ENCODE measurements around the gene NOP56.

Gene NOP56

GRCh38 chr20:2624190-2624589 is 28.2 kb upstream of the NOP56 start:
- no peak for DNase-seq (ENCODE audit: low read depth in 1 of 2, low spot score in 1 of 2)
- H3K27me3 ChIP-seq (ENCODE audit: insufficient read depth, poor library complexity, severe bottlenecking) = no peaks in the 10 kb centered on the region
- H3K27ac ChIP-seq (replicated peaks) = no peak overlapping the region
- TF ChIP-seq, protein P1, sequence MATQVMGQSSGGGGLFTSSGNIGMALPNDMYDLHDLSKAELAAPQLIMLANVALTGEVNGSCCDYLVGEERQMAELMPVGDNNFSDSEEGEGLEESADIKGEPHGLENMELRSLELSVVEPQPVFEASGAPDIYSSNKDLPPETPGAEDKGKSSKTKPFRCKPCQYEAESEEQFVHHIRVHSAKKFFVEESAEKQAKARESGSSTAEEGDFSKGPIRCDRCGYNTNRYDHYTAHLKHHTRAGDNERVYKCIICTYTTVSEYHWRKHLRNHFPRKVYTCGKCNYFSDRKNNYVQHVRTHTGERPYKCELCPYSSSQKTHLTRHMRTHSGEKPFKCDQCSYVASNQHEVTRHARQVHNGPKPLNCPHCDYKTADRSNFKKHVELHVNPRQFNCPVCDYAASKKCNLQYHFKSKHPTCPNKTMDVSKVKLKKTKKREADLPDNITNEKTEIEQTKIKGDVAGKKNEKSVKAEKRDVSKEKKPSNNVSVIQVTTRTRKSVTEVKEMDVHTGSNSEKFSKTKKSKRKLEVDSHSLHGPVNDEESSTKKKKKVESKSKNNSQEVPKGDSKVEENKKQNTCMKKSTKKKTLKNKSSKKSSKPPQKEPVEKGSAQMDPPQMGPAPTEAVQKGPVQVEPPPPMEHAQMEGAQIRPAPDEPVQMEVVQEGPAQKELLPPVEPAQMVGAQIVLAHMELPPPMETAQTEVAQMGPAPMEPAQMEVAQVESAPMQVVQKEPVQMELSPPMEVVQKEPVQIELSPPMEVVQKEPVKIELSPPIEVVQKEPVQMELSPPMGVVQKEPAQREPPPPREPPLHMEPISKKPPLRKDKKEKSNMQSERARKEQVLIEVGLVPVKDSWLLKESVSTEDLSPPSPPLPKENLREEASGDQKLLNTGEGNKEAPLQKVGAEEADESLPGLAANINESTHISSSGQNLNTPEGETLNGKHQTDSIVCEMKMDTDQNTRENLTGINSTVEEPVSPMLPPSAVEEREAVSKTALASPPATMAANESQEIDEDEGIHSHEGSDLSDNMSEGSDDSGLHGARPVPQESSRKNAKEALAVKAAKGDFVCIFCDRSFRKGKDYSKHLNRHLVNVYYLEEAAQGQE (IDR thresholded peaks at IDR 0.05; ENCODE audit: insufficient replicate concordance, low read depth) = no peak
- TF ChIP-seq SPI1 (IDR thresholded peaks at IDR 0.05; ENCODE audit: borderline replicate concordance, low read depth) = no peak
- no peak for TF ChIP-seq POLR2AphosphoS5 (IDR thresholded peaks at IDR 0.05; ENCODE audit: low read depth)
- TF ChIP-seq, protein P2, sequence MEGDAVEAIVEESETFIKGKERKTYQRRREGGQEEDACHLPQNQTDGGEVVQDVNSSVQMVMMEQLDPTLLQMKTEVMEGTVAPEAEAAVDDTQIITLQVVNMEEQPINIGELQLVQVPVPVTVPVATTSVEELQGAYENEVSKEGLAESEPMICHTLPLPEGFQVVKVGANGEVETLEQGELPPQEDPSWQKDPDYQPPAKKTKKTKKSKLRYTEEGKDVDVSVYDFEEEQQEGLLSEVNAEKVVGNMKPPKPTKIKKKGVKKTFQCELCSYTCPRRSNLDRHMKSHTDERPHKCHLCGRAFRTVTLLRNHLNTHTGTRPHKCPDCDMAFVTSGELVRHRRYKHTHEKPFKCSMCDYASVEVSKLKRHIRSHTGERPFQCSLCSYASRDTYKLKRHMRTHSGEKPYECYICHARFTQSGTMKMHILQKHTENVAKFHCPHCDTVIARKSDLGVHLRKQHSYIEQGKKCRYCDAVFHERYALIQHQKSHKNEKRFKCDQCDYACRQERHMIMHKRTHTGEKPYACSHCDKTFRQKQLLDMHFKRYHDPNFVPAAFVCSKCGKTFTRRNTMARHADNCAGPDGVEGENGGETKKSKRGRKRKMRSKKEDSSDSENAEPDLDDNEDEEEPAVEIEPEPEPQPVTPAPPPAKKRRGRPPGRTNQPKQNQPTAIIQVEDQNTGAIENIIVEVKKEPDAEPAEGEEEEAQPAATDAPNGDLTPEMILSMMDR (IDR thresholded peaks at IDR 0.05; ENCODE audit: insufficient read depth, low read length) = no peak
- no peak for TF ChIP-seq GABPA (IDR thresholded peaks at IDR 0.05; ENCODE audit: low read depth)
- H3K4me3 ChIP-seq (replicated peaks; ENCODE audit: insufficient read depth, low read length) = no peak overlapping the region

DNA sequence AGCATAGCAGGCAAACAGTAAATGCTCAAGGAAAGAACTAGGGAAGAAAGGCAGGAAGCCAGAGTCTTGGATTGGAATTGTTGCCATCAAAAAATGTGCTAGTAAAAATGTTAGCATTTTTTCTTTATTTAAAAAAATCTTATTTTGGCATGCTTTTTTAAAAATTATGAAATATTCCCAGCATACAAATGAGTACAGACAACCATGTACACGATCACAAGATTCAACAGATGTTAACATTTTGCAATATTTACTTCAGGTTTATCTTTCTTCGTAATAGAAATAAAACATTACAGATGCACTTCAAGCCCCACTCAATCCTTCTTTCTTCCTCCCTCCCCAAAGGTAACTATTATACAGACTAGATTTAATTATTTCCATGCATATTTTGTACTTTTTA is 27.4 kb upstream of the NOP56 start:
- DNase-seq (ENCODE audit: low read depth in 1 of 2, low spot score in 1 of 2) = no peak
- no peaks in the 10 kb centered on the region for H3K27me3 ChIP-seq (ENCODE audit: insufficient read depth, poor library complexity, severe bottlenecking)
- H3K4me3 ChIP-seq (replicated peaks; ENCODE audit: insufficient read depth, low read length) = no peak overlapping the region
- no peak overlapping the region for H3K27ac ChIP-seq (replicated peaks)
- TF ChIP-seq, protein P1 (IDR thresholded peaks at IDR 0.05; ENCODE audit: insufficient replicate concordance, low read depth) = no peak
- no peak for TF ChIP-seq SPI1 (IDR thresholded peaks at IDR 0.05; ENCODE audit: borderline replicate concordance, low read depth)
- TF ChIP-seq, protein P2 (IDR thresholded peaks at IDR 0.05; ENCODE audit: insufficient read depth, low read length) = no peak
- no peak for TF ChIP-seq POLR2AphosphoS5 (IDR thresholded peaks at IDR 0.05; ENCODE audit: low read depth)
- no peak for TF ChIP-seq GABPA (IDR thresholded peaks at IDR 0.05; ENCODE audit: low read depth)

DNA sequence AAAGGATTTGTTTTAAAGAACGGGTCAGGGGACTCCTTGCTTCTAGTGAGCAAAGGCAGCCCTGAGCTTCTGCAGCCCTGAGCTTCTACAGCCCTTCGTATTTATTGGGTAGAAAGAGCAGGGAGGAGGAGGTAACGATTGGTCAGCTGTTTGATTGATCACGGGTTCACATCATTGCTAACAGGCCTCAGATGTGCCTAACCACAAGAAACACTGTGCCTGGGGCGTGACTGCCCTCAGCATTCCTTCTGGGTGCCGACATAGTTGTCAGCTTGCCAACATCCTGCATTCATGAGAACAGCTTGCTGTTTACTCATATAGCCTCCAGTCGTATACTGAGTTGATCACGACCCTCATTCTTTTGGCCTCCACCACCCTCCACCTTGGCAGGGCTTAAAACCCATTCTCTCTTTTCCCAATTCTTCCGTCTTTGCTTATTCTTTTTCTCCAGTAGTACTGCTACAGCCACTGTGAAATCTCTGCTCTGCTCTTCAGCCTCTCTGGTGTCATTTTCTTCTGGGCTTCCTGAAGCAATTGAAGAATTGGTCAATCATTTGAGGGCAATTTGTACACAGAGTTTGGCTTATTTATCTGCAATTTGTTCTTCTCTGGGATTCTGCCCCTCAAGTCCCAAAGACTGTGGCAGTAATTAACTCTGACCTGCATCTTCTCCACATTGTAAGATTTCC is 25.4 kb upstream of the NOP56 start:
- Histone ChIP-seq H3K27me3 (ENCODE audit: insufficient read depth, poor library complexity, severe bottlenecking) (no peaks in the 10 kb centered on the region), H3K4me3 (replicated peaks; ENCODE audit: insufficient read depth, low read length) (no peak overlapping the region), H3K27ac (replicated peaks) (no peak overlapping the region)
- no peak for TF ChIP-seq SPI1 (IDR thresholded peaks at IDR 0.05; ENCODE audit: borderline replicate concordance, low read depth)
- TF ChIP-seq, protein P1 (IDR thresholded peaks at IDR 0.05; ENCODE audit: insufficient replicate concordance, low read depth) = no peak
- DNase-seq (ENCODE audit: low read depth in 1 of 2, low spot score in 1 of 2) = no peak
